ENCODE results near the gene CTAGE1. TPM values are rescaled to one million over a fixed set of nuclear protein-coding genes. Genes with fewer than 3 reads are reported as not detected.

Gene CTAGE1
- total and polyA plus RNA-seq, 10 of the 15 experiments (the other 5 are each of a cell fraction or from before 2014, with no cell fraction given): 0.01 TPM; not detected in 9

DNA sequence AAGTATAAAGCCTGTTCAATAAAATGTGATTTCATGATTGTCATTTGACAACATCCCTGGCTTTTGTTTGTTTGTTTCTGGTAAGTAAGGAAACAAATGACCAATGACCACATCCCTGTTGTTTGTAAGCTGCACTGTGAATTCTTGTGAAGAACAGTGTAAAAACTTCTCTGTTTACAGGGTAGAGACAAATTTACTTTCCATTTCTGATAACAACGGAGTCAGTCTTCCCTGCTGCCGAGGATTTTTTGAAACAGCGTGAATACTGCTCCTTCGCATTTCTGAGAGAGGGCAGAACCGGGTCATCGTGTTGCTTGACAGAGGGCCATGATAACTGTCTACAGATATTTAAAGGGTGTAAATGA, 38.4 kb upstream of the CTAGE1 start:
- no peaks in the 10 kb centered on the region for H3K36me3 ChIP-seq (ENCODE audit: control insufficient read depth in 2 of 2, insufficient read depth in 2 of 2, low read length in 1 of 2)
- no peaks in the 10 kb centered on the region for H4K20me1 ChIP-seq (ENCODE audit: control insufficient read depth, insufficient read depth)
- no peak overlapping the region for H3K4me2 ChIP-seq (ENCODE audit: control insufficient read depth, insufficient read depth)
- CTCF ChIA-PET: no interaction called here
- no peak overlapping the region for H2AFZ ChIP-seq (ENCODE audit: control insufficient read depth, low read depth, low read length)
- FAIRE-seq (no peak), ATAC-seq (no peak), DNase-seq (ENCODE audit: low read depth, low spot score) (no peak)
- in situ Hi-C loops (cut with MboI): no loop called here
- H3K9me3 ChIP-seq (replicated peaks; ENCODE audit: control insufficient read depth, insufficient read depth, low read length): no peaks in the 10 kb centered on the region
- H3K4me3 ChIP-seq: no peak overlapping the region
- no peaks in the 10 kb centered on the region for H3K27me3 ChIP-seq (replicated peaks in 1 of 2; ENCODE audit: control insufficient read depth in 2 of 2, insufficient read depth in 2 of 2, low read length in 1 of 2)
- no peak overlapping the region for H3K9ac ChIP-seq (ENCODE audit: control insufficient read depth, insufficient read depth, low read length)
- H3K27ac ChIP-seq (ENCODE audit: control insufficient read depth, insufficient read depth): no peak overlapping the region
- RAD21 ChIA-PET (ENCODE audit: unreplicated experiment): no interaction called here
- intact Hi-C loops (cut with micrococcal nuclease; ENCODE audit: unreplicated experiment): loop anchor here (10.0 kb wide), 1 partner anchor 61 kb away; no protein-coding TSS in a partner anchor
- WGBS (ENCODE audit: insufficient coverage, insufficient replicate concordance, low lambda C conversion rate, missing lambda C conversion rate): 42% methylated on average over 6 of the region's 6 CpGs
- no TSS peak for BruUV-seq (replicated peaks)
- TF ChIP-seq KAT2A (conservative IDR thresholded peaks at IDR 0.05; ENCODE audit: control insufficient read depth, low read depth, low read length): no peak
- TF ChIP-seq ZSCAN29 (IDR thresholded peaks at IDR 0.05): no peak
- TF ChIP-seq RAD21 (IDR thresholded peaks at IDR 0.05; ENCODE audit: insufficient read depth, low read depth, low read length): no peak
- TF ChIP-seq BRCA1 (IDR thresholded peaks at IDR 0.05; ENCODE audit: low read depth, low read length): no peak
- no peaks in the 10 kb centered on the region for H3K79me2 ChIP-seq (ENCODE audit: control insufficient read depth, insufficient read depth, low read length)
- SMC1A ChIA-PET (ENCODE audit: uncharacterized antibody, unreplicated experiment): no interaction called here
- POLR2A ChIA-PET: no interaction called here
- no peaks in the 10 kb centered on the region for H3K4me1 ChIP-seq (ENCODE audit: control insufficient read depth, insufficient read depth, low read length)

DNA sequence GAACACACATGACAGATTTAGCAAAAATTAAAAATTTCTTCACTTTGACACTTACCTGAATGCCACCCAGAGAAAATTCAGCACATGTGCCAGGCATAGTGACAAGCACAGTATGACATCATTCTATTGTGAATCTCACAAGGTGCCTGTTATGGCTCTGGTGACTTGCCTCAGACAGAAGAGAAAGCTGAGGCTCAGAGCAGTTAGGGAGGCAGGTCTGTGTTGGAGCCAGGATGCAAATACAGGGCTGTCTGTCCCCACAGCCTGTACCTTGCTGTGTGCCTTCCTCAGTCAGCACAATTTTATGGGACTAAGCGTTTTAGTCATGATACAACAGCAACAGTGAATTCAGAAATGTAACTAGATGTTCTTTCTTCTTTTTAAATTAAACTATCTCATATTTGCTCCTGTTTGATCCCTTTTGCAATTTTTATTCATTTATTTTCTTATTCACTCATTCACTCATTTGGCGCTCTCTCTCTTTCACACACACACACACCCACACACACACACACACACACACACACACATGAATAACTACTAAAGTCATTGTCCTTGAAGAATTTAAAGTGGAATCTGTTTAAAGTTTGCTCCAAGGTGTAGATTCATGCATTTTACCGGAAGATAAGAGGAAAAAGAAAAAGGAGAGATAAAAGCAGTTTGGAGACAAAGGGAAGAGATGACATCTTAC, 37.9 kb upstream of the CTAGE1 start:
- no peaks in the 10 kb centered on the region for H3K36me3 ChIP-seq (ENCODE audit: control insufficient read depth in 2 of 2, insufficient read depth in 2 of 2, low read length in 1 of 2)
- H3K4me1 ChIP-seq (ENCODE audit: control insufficient read depth, insufficient read depth, low read length): no peaks in the 10 kb centered on the region
- no peak overlapping the region for H3K4me2 ChIP-seq (ENCODE audit: control insufficient read depth, insufficient read depth)
- H3K27ac ChIP-seq (ENCODE audit: control insufficient read depth, insufficient read depth): no peak overlapping the region
- ATAC-seq (no peak), FAIRE-seq (no peak), DNase-seq (ENCODE audit: low read depth, low spot score) (no peak)
- ChIA-PET CTCF (no interaction called here), SMC1A (ENCODE audit: uncharacterized antibody, unreplicated experiment) (no interaction called here), RAD21 (ENCODE audit: unreplicated experiment) (no interaction called here), POLR2A (no interaction called here)
- BruUV-seq (replicated peaks): no TSS peak
- no peaks in the 10 kb centered on the region for H3K79me2 ChIP-seq (ENCODE audit: control insufficient read depth, insufficient read depth, low read length)
- no peak overlapping the region for H2AFZ ChIP-seq (ENCODE audit: control insufficient read depth, low read depth, low read length)
- H3K9ac ChIP-seq (ENCODE audit: control insufficient read depth, insufficient read depth, low read length): no peak overlapping the region
- H3K9me3 ChIP-seq (replicated peaks; ENCODE audit: control insufficient read depth, insufficient read depth, low read length): no peaks in the 10 kb centered on the region
- intact Hi-C loops (cut with micrococcal nuclease; ENCODE audit: unreplicated experiment) (loop anchor here (10.0 kb wide), 1 partner anchor 61 kb away; no protein-coding TSS in a partner anchor), in situ Hi-C loops (cut with MboI) (no loop called here)
- no peak overlapping the region for H3K4me3 ChIP-seq
- no peaks in the 10 kb centered on the region for H4K20me1 ChIP-seq (ENCODE audit: control insufficient read depth, insufficient read depth)
- WGBS (ENCODE audit: insufficient coverage, insufficient replicate concordance, low lambda C conversion rate, missing lambda C conversion rate): 13% methylated on average over 3 of the region's 3 CpGs
- H3K27me3 ChIP-seq (replicated peaks in 1 of 2; ENCODE audit: control insufficient read depth in 2 of 2, insufficient read depth in 2 of 2, low read length in 1 of 2): no peaks in the 10 kb centered on the region
- TF ChIP-seq RFX5 (IDR thresholded peaks at IDR 0.05; ENCODE audit: low read depth, low read length): no peak
- TF ChIP-seq IKZF1 (conservative IDR thresholded peaks at IDR 0.05): no peak
- TF ChIP-seq RB1 (IDR thresholded peaks at IDR 0.05; ENCODE audit: borderline replicate concordance): no peak
- TF ChIP-seq, protein P1, sequence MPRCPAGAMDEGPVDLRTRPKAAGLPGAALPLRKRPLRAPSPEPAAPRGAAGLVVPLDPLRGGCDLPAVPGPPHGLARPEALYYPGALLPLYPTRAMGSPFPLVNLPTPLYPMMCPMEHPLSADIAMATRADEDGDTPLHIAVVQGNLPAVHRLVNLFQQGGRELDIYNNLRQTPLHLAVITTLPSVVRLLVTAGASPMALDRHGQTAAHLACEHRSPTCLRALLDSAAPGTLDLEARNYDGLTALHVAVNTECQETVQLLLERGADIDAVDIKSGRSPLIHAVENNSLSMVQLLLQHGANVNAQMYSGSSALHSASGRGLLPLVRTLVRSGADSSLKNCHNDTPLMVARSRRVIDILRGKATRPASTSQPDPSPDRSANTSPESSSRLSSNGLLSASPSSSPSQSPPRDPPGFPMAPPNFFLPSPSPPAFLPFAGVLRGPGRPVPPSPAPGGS (IDR thresholded peaks at IDR 0.05; ENCODE audit: borderline replicate concordance, insufficient read depth, low read depth, low read length, poor library complexity, severe bottlenecking): no peak
- no peak for TF ChIP-seq CBX3 (IDR thresholded peaks at IDR 0.05; ENCODE audit: borderline replicate concordance, low read depth)
- TF ChIP-seq, protein P2, sequence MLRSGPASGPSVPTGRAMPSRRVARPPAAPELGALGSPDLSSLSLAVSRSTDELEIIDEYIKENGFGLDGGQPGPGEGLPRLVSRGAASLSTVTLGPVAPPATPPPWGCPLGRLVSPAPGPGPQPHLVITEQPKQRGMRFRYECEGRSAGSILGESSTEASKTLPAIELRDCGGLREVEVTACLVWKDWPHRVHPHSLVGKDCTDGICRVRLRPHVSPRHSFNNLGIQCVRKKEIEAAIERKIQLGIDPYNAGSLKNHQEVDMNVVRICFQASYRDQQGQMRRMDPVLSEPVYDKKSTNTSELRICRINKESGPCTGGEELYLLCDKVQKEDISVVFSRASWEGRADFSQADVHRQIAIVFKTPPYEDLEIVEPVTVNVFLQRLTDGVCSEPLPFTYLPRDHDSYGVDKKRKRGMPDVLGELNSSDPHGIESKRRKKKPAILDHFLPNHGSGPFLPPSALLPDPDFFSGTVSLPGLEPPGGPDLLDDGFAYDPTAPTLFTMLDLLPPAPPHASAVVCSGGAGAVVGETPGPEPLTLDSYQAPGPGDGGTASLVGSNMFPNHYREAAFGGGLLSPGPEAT (IDR thresholded peaks at IDR 0.05; ENCODE audit: low read depth): no peak
- no peak for TF ChIP-seq FOXK2 (IDR thresholded peaks at IDR 0.05)
- no peak for TF ChIP-seq RAD21 (IDR thresholded peaks at IDR 0.05; ENCODE audit: insufficient read depth, low read depth, low read length)
- TF ChIP-seq, protein P3, sequence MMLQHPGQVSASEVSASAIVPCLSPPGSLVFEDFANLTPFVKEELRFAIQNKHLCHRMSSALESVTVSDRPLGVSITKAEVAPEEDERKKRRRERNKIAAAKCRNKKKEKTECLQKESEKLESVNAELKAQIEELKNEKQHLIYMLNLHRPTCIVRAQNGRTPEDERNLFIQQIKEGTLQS (IDR thresholded peaks at IDR 0.05; ENCODE audit: borderline replicate concordance, extremely low read depth, low read depth, low read length): no peak
- no peak for TF ChIP-seq MEF2A (IDR thresholded peaks at IDR 0.05; ENCODE audit: insufficient read depth, low read depth, low read length)
- TF ChIP-seq POU2F2 (IDR thresholded peaks at IDR 0.05; ENCODE audit: borderline replicate concordance, low read depth, low read length): no peak
- no peak for TF ChIP-seq FOS (IDR thresholded peaks at IDR 0.05; ENCODE audit: borderline replicate concordance, extremely low read depth, insufficient read length)

Measured in GM12878 (cell line).